ENCODE results near the gene TNFAIP8L3.
"Not testable (repeated sequence)": the region's sequence is repeated elsewhere in the genome, so short reads cannot be mapped to it uniquely, and the experiment has no call there.

The TNFAIP8L3 gene

DNA sequence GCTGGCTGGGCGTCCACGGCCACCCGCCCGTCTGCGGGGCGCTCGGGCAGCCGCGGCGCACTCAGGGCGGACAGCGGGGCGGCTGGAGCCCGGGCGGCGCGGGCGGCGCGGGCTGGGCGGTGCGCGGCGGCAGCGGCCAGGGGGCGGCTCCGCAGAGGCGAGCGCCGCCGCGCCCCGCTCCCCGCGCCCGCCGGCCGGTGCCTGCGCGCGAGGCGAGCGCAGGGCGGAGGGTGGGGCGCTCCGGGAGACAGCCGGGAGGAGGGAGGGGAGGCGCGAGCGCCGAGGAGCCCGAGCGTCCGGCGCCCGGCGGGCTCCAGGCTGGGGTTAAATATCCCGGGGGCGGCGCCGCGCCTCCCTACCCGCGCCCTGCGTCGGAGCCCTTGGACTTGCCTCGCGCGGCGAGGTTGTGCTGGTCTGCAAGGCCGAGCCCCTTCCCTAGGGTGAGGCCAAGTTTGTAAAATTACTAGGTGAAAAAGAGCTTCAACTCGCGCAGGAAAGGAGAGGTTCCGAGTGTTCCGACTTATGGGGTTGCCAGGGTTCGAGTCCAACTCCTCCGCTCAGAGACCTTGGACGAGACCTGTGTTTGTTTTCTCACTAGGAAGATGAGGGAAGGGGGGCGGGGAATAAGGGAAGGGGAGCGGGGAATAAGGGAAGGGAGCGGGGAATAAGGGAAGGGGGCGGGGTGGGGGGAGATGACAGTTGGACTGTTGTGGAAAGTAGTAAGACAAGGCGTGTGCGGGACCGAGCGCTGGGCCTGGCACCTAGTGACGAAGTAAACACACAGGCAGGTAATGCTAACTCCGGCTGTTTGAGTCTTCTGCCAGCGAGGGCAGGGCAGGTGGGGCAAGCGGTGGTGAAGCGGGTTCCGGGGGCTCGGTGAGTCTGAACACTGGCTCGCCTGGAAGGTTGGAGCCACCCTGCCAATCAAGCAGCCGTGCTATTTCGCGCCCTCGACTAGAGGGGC, at the start of gene TNFAIP8L3:
TNFAIP8L3 (minus strand) TSS at position 301 of the 964 bp plus-strand sequence. CDS start 311 bp downstream, outside the sequence.
- peak; percentile 58 for DNase-seq

GRCh38 chr15:51144021-51144532, 49.4 kb upstream of the TNFAIP8L3 start:
- DNase-seq, result no peak

DNA sequence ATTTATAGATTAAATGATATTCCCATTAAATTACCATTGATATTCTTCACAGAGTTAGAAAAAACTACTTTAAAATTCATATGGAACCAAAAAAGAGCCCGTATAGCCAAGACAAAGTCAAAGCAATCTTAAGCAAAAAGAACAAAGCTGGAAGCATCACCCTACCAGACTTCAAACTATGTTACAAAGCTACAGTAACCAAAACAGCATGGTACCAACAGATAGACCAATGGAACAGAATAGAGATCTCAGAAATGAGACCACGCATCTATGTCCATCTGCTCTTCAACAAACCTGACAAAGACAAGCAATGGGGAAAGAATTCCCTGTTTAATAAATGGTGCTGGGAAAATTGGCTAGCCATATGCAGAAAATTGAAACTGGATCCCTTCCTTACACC, 45.6 kb upstream of the TNFAIP8L3 start:
- DNase-seq, result not testable (repeated sequence)

- no peak for DNase-seq
Measured at GRCh38 chr15:51139091-51139490, 44.4 kb upstream of the TNFAIP8L3 start.

GRCh38 chr15:51137880-51138430, 43.2 kb upstream of the TNFAIP8L3 start:
- DNase-seq, result peak; percentile 37

GRCh38 chr15:51137024-51137423, 42.3 kb upstream of the TNFAIP8L3 start:
- no peak for DNase-seq

GRCh38 chr15:51135276-51135675, 40.6 kb upstream of the TNFAIP8L3 start:
- no peak for DNase-seq

GRCh38 chr15:51134416-51135199, 39.9 kb upstream of the TNFAIP8L3 start:
- DNase-seq, result no peak

- DNase-seq, result no peak
Measured at GRCh38 chr15:51133140-51133765, 38.5 kb upstream of the TNFAIP8L3 start.

DNA sequence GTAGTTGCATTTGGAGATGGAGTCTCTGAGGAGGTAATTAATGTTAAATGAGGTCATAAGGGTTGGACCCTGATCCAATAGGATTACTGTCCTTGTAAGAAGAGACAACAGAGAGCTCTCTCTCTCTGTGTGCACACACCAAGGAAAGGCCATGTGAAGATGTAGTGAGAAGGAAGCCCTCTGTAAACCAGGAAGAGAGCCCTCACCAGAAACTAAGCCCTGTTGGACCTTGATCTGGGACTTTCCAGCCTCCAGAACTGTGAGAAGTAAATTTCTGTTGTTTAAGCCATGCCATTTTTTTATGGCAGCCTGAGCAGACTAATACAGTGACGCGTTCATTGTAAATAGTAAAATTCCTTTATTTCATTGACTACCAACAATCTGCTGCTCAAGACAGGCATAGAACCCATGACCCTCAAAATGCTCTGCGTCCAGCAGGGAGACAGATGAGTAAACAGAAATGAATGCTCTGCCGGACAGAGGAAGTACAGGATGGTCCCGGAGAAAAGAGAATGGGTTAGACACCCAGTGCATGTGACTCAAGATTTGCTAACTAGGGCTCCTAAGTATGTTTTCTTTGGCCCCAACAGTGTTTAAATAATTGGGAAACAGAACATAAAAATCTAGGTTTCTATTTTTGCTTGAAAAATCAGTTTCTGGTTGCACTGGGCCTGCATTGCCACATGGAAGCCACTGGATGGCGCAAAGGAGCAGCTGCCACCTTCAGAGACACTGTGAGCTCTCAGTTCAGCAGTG, 37.9 kb upstream of the TNFAIP8L3 start:
- peak; percentile 39 for DNase-seq

DNA sequence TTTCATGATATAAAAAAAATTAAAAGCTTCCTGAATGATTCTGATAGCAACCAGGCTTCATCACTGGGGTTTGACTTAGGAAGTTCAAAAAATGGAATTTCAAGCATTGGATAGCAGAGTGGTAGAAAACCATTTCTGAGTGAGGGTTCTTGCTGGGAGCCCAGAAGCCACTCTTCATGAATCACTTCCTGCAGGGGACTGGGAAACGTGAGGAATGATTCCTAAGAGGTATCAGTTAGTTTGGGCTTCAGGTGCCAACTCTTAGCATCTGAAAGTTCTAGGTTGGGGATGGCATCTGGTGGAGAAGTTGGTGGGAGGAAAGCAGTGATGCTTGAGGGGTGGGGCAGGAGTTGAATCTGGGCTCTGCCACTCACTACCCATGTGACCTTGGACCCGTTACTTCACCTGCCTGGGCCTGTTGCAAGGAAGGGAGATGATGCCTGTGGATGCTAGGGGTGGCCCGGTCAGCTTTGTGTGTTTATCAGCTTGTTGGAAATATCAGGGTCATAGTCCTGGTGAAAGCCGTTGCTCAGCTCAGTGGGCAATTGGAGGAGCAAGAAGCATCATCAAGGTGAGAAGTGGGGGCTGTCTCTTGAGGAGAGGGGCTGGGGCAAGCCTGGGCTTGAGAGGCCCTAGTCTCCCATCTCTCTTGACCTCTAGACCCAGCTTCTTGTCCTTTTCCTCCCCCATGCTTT, 37.0 kb upstream of the TNFAIP8L3 start:
- no peak for DNase-seq

- DNase-seq, result no peak
Measured at GRCh38 chr15:51130344-51130743, 35.6 kb upstream of the TNFAIP8L3 start.

GRCh38 chr15:51129535-51130188, 35.0 kb upstream of the TNFAIP8L3 start:
- peak; percentile 87 for DNase-seq

DNA sequence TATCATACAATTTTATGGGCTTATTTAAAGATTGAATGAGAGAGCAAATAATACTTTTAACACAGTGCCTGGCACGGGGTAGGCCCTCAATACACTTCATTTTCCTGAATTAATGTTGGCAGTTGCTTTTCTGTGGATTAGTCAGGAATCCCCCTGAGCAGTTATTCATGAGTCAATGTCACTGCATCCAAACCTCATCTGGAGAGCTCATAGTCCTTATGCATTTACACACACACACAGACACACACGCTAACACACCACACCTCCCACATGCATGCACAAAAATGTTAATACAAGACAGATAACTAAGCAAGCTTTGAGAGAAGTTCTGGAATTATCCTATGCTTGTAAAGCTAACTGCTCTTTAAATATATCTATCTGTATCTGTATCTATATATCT, 34.0 kb upstream of the TNFAIP8L3 start:
- DNase-seq, result no peak

GRCh38 chr15:51126842-51127241, 32.1 kb upstream of the TNFAIP8L3 start:
- DNase-seq, result no peak

- DNase-seq, result not testable (repeated sequence)
Measured at GRCh38 chr15:51123002-51123401, 28.3 kb upstream of the TNFAIP8L3 start.

- DNase-seq, result no peak
Measured at GRCh38 chr15:51121631-51122225, 27.0 kb upstream of the TNFAIP8L3 start.

DNA sequence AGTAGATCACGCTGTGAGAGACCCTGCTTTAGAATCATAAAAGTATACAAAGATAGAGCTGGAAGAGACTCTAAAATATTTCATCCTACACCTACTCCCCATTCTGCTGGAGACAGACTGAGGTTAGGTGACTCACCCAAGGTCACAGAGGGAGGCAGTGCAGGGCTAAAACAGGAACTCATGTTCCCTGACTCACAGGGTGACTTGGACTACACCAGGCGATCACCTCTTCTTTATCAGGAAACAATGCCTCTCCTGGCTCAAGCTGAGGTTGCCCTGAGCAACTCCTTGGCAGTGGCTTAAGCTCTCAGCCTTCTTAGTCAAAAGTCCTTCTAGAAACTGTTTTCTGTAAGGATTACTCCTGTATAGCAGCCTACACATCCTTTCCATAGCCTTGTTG, 26.4 kb upstream of the TNFAIP8L3 start:
- peak; percentile 16 for DNase-seq

GRCh38 chr15:51119120-51119519, 24.4 kb upstream of the TNFAIP8L3 start:
- no peak for DNase-seq

- no peak for DNase-seq
Measured at GRCh38 chr15:51117270-51117669, 22.6 kb upstream of the TNFAIP8L3 start.

Measured in NCI-H82 (cell line).